Activated CD8-positive, alpha-beta memory T cell treated with anti-CD3 and anti-CD28 coated beads for 24 hours (primary cell): Measurements from ENCODE around the gene RTN4.

ENCODE experiments used
- DNase-seq: peaks from one replicate; pipeline ENCODE4 v3.0.0-alpha.2; 2020

RTN4 gene

GRCh38 chr2:54946220-54946805 lies 103.9 kb downstream of the RTN4 start:
- no peak for DNase-seq

- DNase-seq, result no peak
Measured at GRCh38 chr2:54945391-54946219, 104.6 kb downstream of the RTN4 start.

GRCh38 chr2:54944724-54945326 lies 105.4 kb downstream of the RTN4 start:
- DNase-seq, result no peak

GRCh38 chr2:54942373-54942772 lies 107.9 kb downstream of the RTN4 start:
- peak; percentile 63 for DNase-seq

- no peak for DNase-seq
Measured at GRCh38 chr2:54941248-54941984, 108.8 kb downstream of the RTN4 start.

- DNase-seq, result no peak
Measured at GRCh38 chr2:54940723-54941122, 109.5 kb downstream of the RTN4 start.

- DNase-seq, result no peak
Measured at GRCh38 chr2:54939446-54940118, 110.7 kb downstream of the RTN4 start.

- DNase-seq, result no peak
Measured at GRCh38 chr2:54936766-54937165, 113.5 kb downstream of the RTN4 start.

GRCh38 chr2:54935389-54935788 lies 114.9 kb downstream of the RTN4 start:
- no peak for DNase-seq

- DNase-seq, result no peak
Measured at GRCh38 chr2:54931473-54931872, 118.8 kb downstream of the RTN4 start.

GRCh38 chr2:54928719-54929118 lies 121.5 kb downstream of the RTN4 start:
- DNase-seq, result no peak

- no peak for DNase-seq
Measured at GRCh38 chr2:54927751-54928615, 122.3 kb downstream of the RTN4 start.

GRCh38 chr2:54927085-54927750 lies 123.0 kb downstream of the RTN4 start:
- DNase-seq, result no peak

GRCh38 chr2:54925022-54925421 lies 125.2 kb downstream of the RTN4 start:
- no peak for DNase-seq

GRCh38 chr2:54924121-54924520 lies 126.1 kb downstream of the RTN4 start:
- DNase-seq, result no peak
